Erythroblast (primary cell): Measurements from ENCODE around the gene ZBTB20.

ENCODE experiments used
- DNase-seq, 2 experiments: peaks; one replicate each; lab custom pipeline; 2025; lab: John Stamatoyannopoulos, UW
- GATA1 ChIP-seq: IDR thresholded peaks from 2 replicates; pipeline ENCODE4 v1.6.1; 2011; ENCODE audit warnings: low read depth, mild to moderate bottlenecking, control low read depth, low read length, moderate library complexity
- POLR2A ChIP-seq: IDR thresholded peaks from 2 replicates; pipeline ENCODE4 v1.6.1; 2011; ENCODE audit warnings: mild to moderate bottlenecking, low read length

ZBTB20 gene

GRCh38 chr3:115161168-115161834 lies 14.2 kb upstream of the ZBTB20 start:
- TF ChIP-seq POLR2A (no peak), GATA1 (no peak)

GRCh38 chr3:115160295-115160694 lies 13.2 kb upstream of the ZBTB20 start:
- TF ChIP-seq GATA1 (no peak), POLR2A (no peak)
- no peak for DNase-seq

More at GRCh38 chr3:115161168-115161834, 14.2 kb upstream of the ZBTB20 start:
- DNase-seq = no peak

- no peak for TF ChIP-seq GATA1
- TF ChIP-seq POLR2A = no peak
- DNase-seq = no peak
Measured at GRCh38 chr3:115156046-115156654, 9.1 kb upstream of the ZBTB20 start.

GRCh38 chr3:115154611-115155010 lies 7.5 kb upstream of the ZBTB20 start:
- TF ChIP-seq GATA1 (no peak), POLR2A (no peak)
- no peak for DNase-seq

GRCh38 chr3:115151921-115152320 lies 4.8 kb upstream of the ZBTB20 start:
- TF ChIP-seq GATA1 = no peak
- no peak for DNase-seq

GRCh38 chr3:115148142-115148790 lies 1.2 kb upstream of the ZBTB20 start:
- TF ChIP-seq GATA1 (no peak), POLR2A (peak; percentile 52)

GRCh38 chr3:115147329-115148141 lies 447 bp upstream of the ZBTB20 start:
- peak; percentile 72 for TF ChIP-seq POLR2A
- no peak for TF ChIP-seq GATA1
- DNase-seq = peak; percentile 100

More at GRCh38 chr3:115148142-115148790, 1.2 kb upstream of the ZBTB20 start:
- DNase-seq = peak in 1 of 2 experiments; percentile 31

- TF ChIP-seq POLR2A (peak; percentile 50), GATA1 (no peak)
- DNase-seq = peak; percentile 80 to 82
Measured at GRCh38 chr3:115146032-115146417, 1.1 kb downstream of the ZBTB20 start.

GRCh38 chr3:115141033-115141757 lies 5.9 kb downstream of the ZBTB20 start:
- no peak for TF ChIP-seq POLR2A
- no peak for TF ChIP-seq GATA1
- DNase-seq = no peak

- no peak for DNase-seq
- TF ChIP-seq GATA1 = no peak
- no peak for TF ChIP-seq POLR2A
Measured at GRCh38 chr3:115139072-115139471, 8.0 kb downstream of the ZBTB20 start.

- TF ChIP-seq GATA1 (no peak), POLR2A (no peak)
Measured at GRCh38 chr3:115134648-115135347, 12.3 kb downstream of the ZBTB20 start.

GRCh38 chr3:115127208-115127607 lies 19.9 kb downstream of the ZBTB20 start:
- no peak for DNase-seq

More at GRCh38 chr3:115134648-115135347, 12.3 kb downstream of the ZBTB20 start:
- DNase-seq = no peak

More at GRCh38 chr3:115127208-115127607, 19.9 kb downstream of the ZBTB20 start:
- TF ChIP-seq GATA1 (no peak), POLR2A (no peak)
